T-helper 2 cell treated with Interferon-gamma antibody and Interleukin-4, amounts not matched to agents 5 μg/mL and 100 μg/mL, for 36 hours (primary cell): ENCODE measurements around the gene LRRC26.

Source experiments
- DNase-seq: peaks from one replicate; pipeline ENCODE4 v3.0.0; 2021; ENCODE audit warnings: low spot score
- H3K27ac Mint-ChIP-seq: one replicate; pipeline ENCODE4 v1.8.0; 2021; ENCODE audit warnings: mild to moderate bottlenecking, mixed read lengths
- H3K27me3 Mint-ChIP-seq: one replicate; pipeline ENCODE4 v1.8.0; 2021; ENCODE audit warnings: low read depth, mixed read lengths
- H3K36me3 Mint-ChIP-seq: one replicate; pipeline ENCODE4 v1.8.0; 2021; ENCODE audit warnings: low read depth, mixed read lengths
- H3K4me1 Mint-ChIP-seq: one replicate; pipeline ENCODE4 v1.8.0; 2021; ENCODE audit warnings: low read depth, mixed read lengths
- H3K4me3 Mint-ChIP-seq: one replicate; pipeline ENCODE4 v1.8.0; 2022; ENCODE audit warnings: mild to moderate bottlenecking, moderate library complexity, mixed read lengths
- H3K9me3 Mint-ChIP-seq: one replicate; pipeline ENCODE4 v1.8.0; 2021; ENCODE audit warnings: mixed read lengths

Gene LRRC26

GRCh38 chr9:137205126-137206069 is 35.5 kb upstream of the LRRC26 start, which contains the start of the genes NDOR1 and TMEM203:
Gene NDOR1 (plus strand): TSS chr9:137205700. CDS start chr9:137205778, 78 bp downstream.
Gene TMEM203 (minus strand): TSS chr9:137205648. CDS start chr9:137205414, 234 bp downstream.
- H3K9me3 Mint-ChIP-seq: no peaks in the 10 kb centered on the region
- peak within 1 kb of the TSS; percentile 95 for H3K4me3 Mint-ChIP-seq
- H3K27ac Mint-ChIP-seq: peak within 1 kb of the TSS; percentile 93
- H3K36me3 Mint-ChIP-seq: peaks cover 14% of the 10 kb centered on the region
- peaks cover 29% of the 10 kb centered on the region for H3K4me1 Mint-ChIP-seq
- DNase-seq: peak; percentile 94
- H3K27me3 Mint-ChIP-seq: no peaks in the 10 kb centered on the region

- DNase-seq: no peak
- Mint-ChIP-seq H3K4me3 (peak overlapping the region; percentile 95), H3K4me1 (peaks cover 29% of the 10 kb centered on the region), H3K27ac (peak overlapping the region; percentile 93), H3K27me3 (no peaks in the 10 kb centered on the region), H3K9me3 (no peaks in the 10 kb centered on the region), H3K36me3 (peaks cover 12% of the 10 kb centered on the region)
Observed at GRCh38 chr9:137204731-137205125, 34.9 kb upstream of the LRRC26 start.

- H3K4me3 Mint-ChIP-seq: no peak overlapping the region
- peaks cover 31% of the 10 kb centered on the region for H3K4me1 Mint-ChIP-seq
- no peak for DNase-seq
Observed at GRCh38 chr9:137202966-137203365, 33.1 kb upstream of the LRRC26 start.

GRCh38 chr9:137201205-137201868 is 31.5 kb upstream of the LRRC26 start:
- DNase-seq: no peak
- no peaks in the 10 kb centered on the region for H3K9me3 Mint-ChIP-seq
- peak overlapping the region; percentile 72 for H3K27ac Mint-ChIP-seq
- H3K27me3 Mint-ChIP-seq: no peaks in the 10 kb centered on the region
- H3K4me1 Mint-ChIP-seq: peaks cover 21% of the 10 kb centered on the region
- peak overlapping the region; percentile 82 for H3K4me3 Mint-ChIP-seq
- peaks cover 4% of the 10 kb centered on the region for H3K36me3 Mint-ChIP-seq

More at GRCh38 chr9:137202966-137203365, 33.1 kb upstream of the LRRC26 start:
- Mint-ChIP-seq H3K27me3 (no peaks in the 10 kb centered on the region), H3K9me3 (no peaks in the 10 kb centered on the region), H3K27ac (no peak overlapping the region), H3K36me3 (peaks cover 9% of the 10 kb centered on the region)

- peaks cover 21% of the 10 kb centered on the region for H3K4me1 Mint-ChIP-seq
- no peaks in the 10 kb centered on the region for H3K27me3 Mint-ChIP-seq
- H3K4me3 Mint-ChIP-seq: peak within 1 kb of the TSS; percentile 83
- peak; percentile 99 for DNase-seq
- H3K36me3 Mint-ChIP-seq: peaks cover 4% of the 10 kb centered on the region
- H3K27ac Mint-ChIP-seq: peak within 1 kb of the TSS; percentile 72
- no peaks in the 10 kb centered on the region for H3K9me3 Mint-ChIP-seq
Observed at GRCh38 chr9:137200311-137201204, 30.7 kb upstream of the LRRC26 start, which contains the start of gene TPRN. Gene TPRN (minus strand): TSS chr9:137200741. CDS start chr9:137200711, 30 bp downstream.

- DNase-seq: no peak
- Mint-ChIP-seq H3K36me3 (peaks cover 4% of the 10 kb centered on the region), H3K27ac (peak overlapping the region; percentile 55), H3K4me3 (peak overlapping the region; percentile 83), H3K27me3 (no peaks in the 10 kb centered on the region), H3K4me1 (peaks cover 18% of the 10 kb centered on the region), H3K9me3 (no peaks in the 10 kb centered on the region)
Observed at GRCh38 chr9:137199411-137200121, 29.7 kb upstream of the LRRC26 start.

- peaks cover 13% of the 10 kb centered on the region for H3K4me1 Mint-ChIP-seq
- no peaks in the 10 kb centered on the region for H3K27me3 Mint-ChIP-seq
- H3K36me3 Mint-ChIP-seq: peaks cover 4% of the 10 kb centered on the region
- H3K4me3 Mint-ChIP-seq: no peak overlapping the region
- H3K27ac Mint-ChIP-seq: no peak overlapping the region
- no peak for DNase-seq
- no peaks in the 10 kb centered on the region for H3K9me3 Mint-ChIP-seq
Observed at GRCh38 chr9:137198902-137199283, 29.0 kb upstream of the LRRC26 start.

- H3K4me3 Mint-ChIP-seq: no peak overlapping the region
- peaks cover 12% of the 10 kb centered on the region for H3K4me1 Mint-ChIP-seq
- H3K27me3 Mint-ChIP-seq: no peaks in the 10 kb centered on the region
- H3K27ac Mint-ChIP-seq: no peak overlapping the region
- DNase-seq: no peak
- peaks cover 4% of the 10 kb centered on the region for H3K36me3 Mint-ChIP-seq
- no peaks in the 10 kb centered on the region for H3K9me3 Mint-ChIP-seq
Observed at GRCh38 chr9:137198051-137198901, 28.4 kb upstream of the LRRC26 start.

- Mint-ChIP-seq H3K27me3 (no peaks in the 10 kb centered on the region), H3K4me3 (no peak overlapping the region), H3K27ac (no peak overlapping the region), H3K4me1 (peaks cover 3% of the 10 kb centered on the region), H3K9me3 (no peaks in the 10 kb centered on the region), H3K36me3 (peaks cover 8% of the 10 kb centered on the region)
- DNase-seq: no peak
Observed at GRCh38 chr9:137195525-137196220, 25.8 kb upstream of the LRRC26 start.

- Mint-ChIP-seq H3K27ac (no peak overlapping the region), H3K4me3 (no peak overlapping the region), H3K36me3 (peaks cover 10% of the 10 kb centered on the region), H3K4me1 (peaks cover 3% of the 10 kb centered on the region), H3K27me3 (no peaks in the 10 kb centered on the region), H3K9me3 (no peaks in the 10 kb centered on the region)
- DNase-seq: no peak
Observed at GRCh38 chr9:137194909-137195308, 25.1 kb upstream of the LRRC26 start.

GRCh38 chr9:137194388-137194787 is 24.5 kb upstream of the LRRC26 start:
- H3K27me3 Mint-ChIP-seq: no peaks in the 10 kb centered on the region
- H3K4me3 Mint-ChIP-seq: no peak overlapping the region
- H3K36me3 Mint-ChIP-seq: peaks cover 12% of the 10 kb centered on the region
- peaks cover 4% of the 10 kb centered on the region for H3K4me1 Mint-ChIP-seq
- no peak for DNase-seq
- no peak overlapping the region for H3K27ac Mint-ChIP-seq
- no peaks in the 10 kb centered on the region for H3K9me3 Mint-ChIP-seq

GRCh38 chr9:137193771-137194170 is 23.9 kb upstream of the LRRC26 start:
- Mint-ChIP-seq H3K9me3 (no peaks in the 10 kb centered on the region), H3K36me3 (peaks cover 15% of the 10 kb centered on the region), H3K27me3 (no peaks in the 10 kb centered on the region), H3K4me3 (no peak overlapping the region), H3K4me1 (peaks cover 5% of the 10 kb centered on the region), H3K27ac (no peak overlapping the region)
- DNase-seq: no peak
